DOHH2 (cell line): ENCODE data around the gene MTPN.

Experiments used
- H3F3A ChIP-seq: fragments of 200-600 bp; sonication (generic), shearing (Covaris generic); 2 replicates; pipeline ENCODE4 v1.6.0; 2016; ENCODE audit warnings: antibody characterized with exemption, mild to moderate bottlenecking; ENCODE audit not compliant: control insufficient read depth, insufficient read depth
- H3K27ac ChIP-seq: fragments of 200-600 bp; sonication (generic); 2 replicates; pipeline ENCODE4 v1.5.1; 2014; ENCODE audit warnings: low read depth, mild to moderate bottlenecking, low read length, moderate library complexity
- H3K27me3 ChIP-seq: fragments of 200-600 bp; sonication (generic); 2 replicates; pipeline ENCODE4 v1.6.1; 2014; ENCODE audit warnings: mild to moderate bottlenecking, low read length, mixed read lengths; ENCODE audit not compliant: control insufficient read depth
- H3K36me3 ChIP-seq: fragments of 200-600 bp; sonication (generic); 2 replicates; pipeline ENCODE4 v1.6.1; 2014; ENCODE audit warnings: mild to moderate bottlenecking, low read length, moderate library complexity, mixed read lengths; ENCODE audit not compliant: control insufficient read depth
- H3K4me1 ChIP-seq: fragments of 200-600 bp; sonication (generic); 2 replicates; pipeline ENCODE4 v1.6.1; 2014; ENCODE audit warnings: mild to moderate bottlenecking, low read length, mixed read lengths; ENCODE audit not compliant: control insufficient read depth
- H3K4me2 ChIP-seq: fragments of 200-600 bp; sonication (generic); 2 replicates; pipeline ENCODE4 v1.6.0; 2014; ENCODE audit warnings: mild to moderate bottlenecking, low read length, moderate library complexity
- H3K4me3 ChIP-seq: fragments of 200-600 bp; sonication (generic); 2 replicates; pipeline ENCODE4 v1.5.1; 2014; ENCODE audit warnings: mild to moderate bottlenecking, low read length, mixed read lengths
- H3K79me2 ChIP-seq: fragments of 200-600 bp; sonication (generic); 2 replicates; pipeline ENCODE4 v1.6.1; 2014; ENCODE audit warnings: mild to moderate bottlenecking, low read length, mixed read lengths; ENCODE audit not compliant: control insufficient read depth
- H3K9me2 ChIP-seq: fragments of 200-600 bp; sonication (generic); replicated peaks from 2 replicates; pipeline ENCODE4 v1.6.1; 2014; ENCODE audit warnings: mild to moderate bottlenecking, low read length, mixed read lengths; ENCODE audit not compliant: control insufficient read depth
- H3K9me3 ChIP-seq: fragments of 200-600 bp; sonication (generic); 2 replicates; pipeline ENCODE4 v1.6.1; 2014; ENCODE audit warnings: antibody characterized with exemption, low read length, mixed read lengths; ENCODE audit not compliant: control insufficient read depth, insufficient read depth
- H4K20me1 ChIP-seq: fragments of 200-600 bp; sonication (generic); 2 replicates; pipeline ENCODE4 v1.6.0; 2014; ENCODE audit warnings: low read depth, mild to moderate bottlenecking, antibody characterized with exemption, low read length, moderate library complexity; ENCODE audit not compliant: control insufficient read depth, insufficient read depth
- EZH2phosphoT487 ChIP-seq: fragments of 200-600 bp; sonication (generic); IDR thresholded peaks from 2 replicates; pipeline ENCODE4 v1.6.1; 2017; ENCODE audit warnings: borderline replicate concordance, mild to moderate bottlenecking, antibody characterized with exemption, low read length, moderate library complexity, mixed read lengths
- TF ChIP-seq, protein P1 (sequence below): fragments of 200-600 bp; sonication (generic); IDR thresholded peaks from one replicate; pipeline ENCODE4 v1.5.1; 2014; ENCODE audit warnings: antibody characterized with exemption, mild to moderate bottlenecking, low read depth, low read length; ENCODE audit not compliant: poor library complexity, severe bottlenecking

Gene MTPN

DNA sequence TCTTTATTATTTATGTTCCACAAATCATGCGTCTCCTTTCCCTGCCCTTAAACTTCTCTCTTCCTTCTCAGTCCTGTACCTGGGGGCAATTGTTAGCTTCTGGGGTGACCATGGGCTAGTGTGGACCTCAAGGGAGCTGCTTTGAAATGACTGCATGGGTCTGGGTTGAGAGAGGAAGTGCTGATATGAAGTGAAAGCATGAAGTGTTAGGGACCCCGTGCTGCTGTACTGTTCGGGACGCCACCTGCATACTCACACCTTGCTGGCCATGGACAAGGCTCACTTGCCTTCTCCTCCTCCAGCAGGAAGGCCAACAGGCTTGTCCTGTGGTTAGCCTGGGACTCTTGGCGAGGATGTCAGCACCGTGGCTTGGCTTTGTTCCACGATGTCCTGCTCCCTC lies 56.7 kb downstream of the MTPN start:
- no peaks in the 10 kb centered on the region for H3K27me3 ChIP-seq
- no peak overlapping the region for H3K4me3 ChIP-seq
- no peaks in the 10 kb centered on the region for H3F3A ChIP-seq
- H3K36me3 ChIP-seq = no peaks in the 10 kb centered on the region
- H3K4me1 ChIP-seq = no peaks in the 10 kb centered on the region
- no peaks in the 10 kb centered on the region for H3K9me2 ChIP-seq
- no peak for TF ChIP-seq EZH2phosphoT487
- TF ChIP-seq, protein P1, sequence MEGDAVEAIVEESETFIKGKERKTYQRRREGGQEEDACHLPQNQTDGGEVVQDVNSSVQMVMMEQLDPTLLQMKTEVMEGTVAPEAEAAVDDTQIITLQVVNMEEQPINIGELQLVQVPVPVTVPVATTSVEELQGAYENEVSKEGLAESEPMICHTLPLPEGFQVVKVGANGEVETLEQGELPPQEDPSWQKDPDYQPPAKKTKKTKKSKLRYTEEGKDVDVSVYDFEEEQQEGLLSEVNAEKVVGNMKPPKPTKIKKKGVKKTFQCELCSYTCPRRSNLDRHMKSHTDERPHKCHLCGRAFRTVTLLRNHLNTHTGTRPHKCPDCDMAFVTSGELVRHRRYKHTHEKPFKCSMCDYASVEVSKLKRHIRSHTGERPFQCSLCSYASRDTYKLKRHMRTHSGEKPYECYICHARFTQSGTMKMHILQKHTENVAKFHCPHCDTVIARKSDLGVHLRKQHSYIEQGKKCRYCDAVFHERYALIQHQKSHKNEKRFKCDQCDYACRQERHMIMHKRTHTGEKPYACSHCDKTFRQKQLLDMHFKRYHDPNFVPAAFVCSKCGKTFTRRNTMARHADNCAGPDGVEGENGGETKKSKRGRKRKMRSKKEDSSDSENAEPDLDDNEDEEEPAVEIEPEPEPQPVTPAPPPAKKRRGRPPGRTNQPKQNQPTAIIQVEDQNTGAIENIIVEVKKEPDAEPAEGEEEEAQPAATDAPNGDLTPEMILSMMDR = no peak
- no peak overlapping the region for H3K4me2 ChIP-seq
- H4K20me1 ChIP-seq = no peaks in the 10 kb centered on the region
- no peaks in the 10 kb centered on the region for H3K9me3 ChIP-seq
- H3K79me2 ChIP-seq = no peaks in the 10 kb centered on the region
- H3K27ac ChIP-seq = no peak overlapping the region

- no peak overlapping the region for H3K4me2 ChIP-seq
- no peaks in the 10 kb centered on the region for H3K79me2 ChIP-seq
- H3K9me2 ChIP-seq = no peaks in the 10 kb centered on the region
- no peaks in the 10 kb centered on the region for H4K20me1 ChIP-seq
- H3K4me3 ChIP-seq = no peak overlapping the region
- H3K27ac ChIP-seq = no peak overlapping the region
- H3F3A ChIP-seq = no peaks in the 10 kb centered on the region
- H3K36me3 ChIP-seq = no peaks in the 10 kb centered on the region
- TF ChIP-seq, protein P1 = no peak
- TF ChIP-seq EZH2phosphoT487 = no peak
- H3K27me3 ChIP-seq = no peaks in the 10 kb centered on the region
- H3K9me3 ChIP-seq = no peaks in the 10 kb centered on the region
- no peaks in the 10 kb centered on the region for H3K4me1 ChIP-seq
Observed at GRCh38 chr7:135919071-135919841, 57.9 kb downstream of the MTPN start.

GRCh38 chr7:135918134-135918533 lies 59.0 kb downstream of the MTPN start:
- H3K9me2 ChIP-seq = no peaks in the 10 kb centered on the region
- no peaks in the 10 kb centered on the region for H3K27me3 ChIP-seq
- no peak overlapping the region for H3K4me2 ChIP-seq
- H3K36me3 ChIP-seq = no peaks in the 10 kb centered on the region
- H3F3A ChIP-seq = no peaks in the 10 kb centered on the region
- no peaks in the 10 kb centered on the region for H4K20me1 ChIP-seq
- no peaks in the 10 kb centered on the region for H3K79me2 ChIP-seq
- TF ChIP-seq, protein P1 = no peak
- TF ChIP-seq EZH2phosphoT487 = no peak
- no peak overlapping the region for H3K27ac ChIP-seq
- no peak overlapping the region for H3K4me3 ChIP-seq
- H3K9me3 ChIP-seq = no peaks in the 10 kb centered on the region
- H3K4me1 ChIP-seq = no peaks in the 10 kb centered on the region
